GM21423 (cell line): ENCODE data around the gene SS18L1.

ENCODE experiments used
- ATAC-seq: cut with Tn5 transposase; IDR thresholded peaks from one replicate; pipeline ENCODE4 v1.9.1; 2021; ENCODE audit warnings: mild to moderate bottlenecking, moderate library complexity; ENCODE audit not compliant: unreplicated experiment

Gene SS18L1

GRCh38 chr20:62222972-62223371 lies 79.4 kb downstream of the SS18L1 start:
- no peak for ATAC-seq

- ATAC-seq: no peak
Measured at GRCh38 chr20:62223571-62223970, 80.0 kb downstream of the SS18L1 start.

GRCh38 chr20:62224113-62224855 lies 80.7 kb downstream of the SS18L1 start:
- ATAC-seq: no peak

- ATAC-seq: no peak
Measured at GRCh38 chr20:62225026-62225425, 81.5 kb downstream of the SS18L1 start.

GRCh38 chr20:62225820-62226635 lies 82.5 kb downstream of the SS18L1 start:
- no peak for ATAC-seq

- no peak for ATAC-seq
Measured at GRCh38 chr20:62226707-62227590, 83.4 kb downstream of the SS18L1 start.

- no peak for ATAC-seq
Measured at GRCh38 chr20:62227591-62227976, 84.0 kb downstream of the SS18L1 start.

- ATAC-seq: no peak
Measured at GRCh38 chr20:62227977-62228958, 84.7 kb downstream of the SS18L1 start.

GRCh38 chr20:62228982-62229545 lies 85.5 kb downstream of the SS18L1 start:
- no peak for ATAC-seq

GRCh38 chr20:62229667-62230066 lies 86.1 kb downstream of the SS18L1 start:
- no peak for ATAC-seq

- ATAC-seq: no peak
Measured at GRCh38 chr20:62230276-62230675, 86.7 kb downstream of the SS18L1 start.

- no peak for ATAC-seq
Measured at GRCh38 chr20:62230696-62231095, 87.1 kb downstream of the SS18L1 start.

- ATAC-seq: no peak
Measured at GRCh38 chr20:62231292-62231691, 87.7 kb downstream of the SS18L1 start.
